Stimulated activated CD8-positive, alpha-beta memory T cell treated with anti-CD3 and anti-CD28 coated beads, Interleukin-2, amount 100 ng/mL, for 1 hour (primary cell): Measurements from ENCODE around the gene TMEM121B.
"Not testable (repeated sequence)": the region's sequence is repeated elsewhere in the genome, so short reads cannot be mapped to it uniquely, and the experiment has no call there.

Experiments used
- DNase-seq, 2 donors: peaks; one replicate each; pipeline ENCODE4 v3.0.0-alpha.2; 2020; ENCODE audit warnings: low read depth in 2 of 2

TMEM121B gene

GRCh38 chr22:17121233-17122195, at the start of gene TMEM121B:
Gene TMEM121B, minus strand, starts transcription at chr22:17121360. Its CDS starts 233 bp downstream, at chr22:17121127.
- no peak for DNase-seq

DNA sequence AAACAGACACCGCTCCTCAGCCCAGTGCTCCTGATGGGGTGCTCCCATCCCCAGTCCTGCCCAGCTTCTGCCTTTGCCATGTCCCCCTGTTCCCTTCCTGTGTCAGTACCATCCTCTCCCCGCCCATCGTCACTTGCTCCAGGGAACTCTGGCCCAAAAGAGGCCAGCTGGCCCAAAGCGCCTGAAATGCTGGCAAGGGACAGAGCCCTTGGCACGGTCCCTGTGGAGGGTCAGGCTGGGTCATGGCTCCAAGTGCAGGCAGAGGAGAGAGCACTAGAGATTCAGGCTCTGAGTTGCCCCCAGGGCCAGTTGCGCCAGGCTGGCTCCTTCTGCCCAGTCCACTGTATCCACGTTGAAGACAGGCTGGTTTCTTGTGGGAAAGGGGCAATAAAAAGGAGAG, 46.3 kb upstream of the TMEM121B start:
- no peak for DNase-seq

DNA sequence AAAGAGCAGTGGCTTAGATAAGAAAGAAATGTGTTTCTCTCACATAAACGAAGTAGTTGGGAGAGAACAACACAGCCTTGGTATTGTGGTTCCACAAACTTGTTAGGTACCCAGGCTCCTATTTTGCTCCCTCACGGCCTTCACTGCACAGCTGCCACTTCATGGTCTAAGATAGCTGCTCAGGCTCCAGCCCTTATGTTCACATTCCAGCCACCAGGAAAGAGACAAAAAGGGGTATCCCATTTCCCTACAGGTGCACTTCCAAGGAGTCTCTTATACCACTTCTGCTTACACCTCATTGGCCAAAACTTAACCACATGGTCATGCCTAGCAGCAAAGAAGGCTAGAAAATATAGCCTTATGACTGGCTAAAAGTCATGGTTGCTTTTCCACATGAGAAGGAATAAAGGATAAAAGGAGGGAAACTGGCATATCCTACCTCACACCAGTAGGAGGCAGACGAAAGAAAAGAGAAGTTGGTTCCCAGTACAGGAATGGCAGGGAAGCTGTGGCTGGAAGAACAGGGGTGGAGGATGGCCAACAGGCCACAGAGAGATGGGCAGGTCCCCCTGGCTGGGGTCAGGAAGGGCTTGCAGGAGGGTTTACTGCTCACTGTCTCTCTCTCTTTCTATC, 43.3 kb upstream of the TMEM121B start:
- DNase-seq: no peak

DNA sequence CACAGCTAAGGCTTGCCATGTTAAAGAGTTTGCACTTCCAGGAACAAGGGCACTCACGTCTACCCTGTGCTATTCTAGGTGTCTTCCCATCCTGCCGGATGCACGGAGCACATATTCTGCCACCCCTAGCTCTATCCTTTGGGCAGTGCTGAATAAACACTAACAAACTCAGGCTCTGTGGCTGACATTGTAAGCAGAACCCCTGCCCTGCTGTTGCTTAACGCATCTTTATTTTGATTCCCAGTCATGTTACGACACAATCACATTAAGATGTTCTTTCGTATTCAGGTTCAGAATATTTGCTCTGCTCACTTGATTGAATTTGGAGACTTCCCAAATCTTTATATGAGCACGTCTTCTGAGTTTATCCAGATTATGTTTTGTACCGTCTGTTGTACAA, 41.6 kb upstream of the TMEM121B start:
- no peak for DNase-seq

DNA sequence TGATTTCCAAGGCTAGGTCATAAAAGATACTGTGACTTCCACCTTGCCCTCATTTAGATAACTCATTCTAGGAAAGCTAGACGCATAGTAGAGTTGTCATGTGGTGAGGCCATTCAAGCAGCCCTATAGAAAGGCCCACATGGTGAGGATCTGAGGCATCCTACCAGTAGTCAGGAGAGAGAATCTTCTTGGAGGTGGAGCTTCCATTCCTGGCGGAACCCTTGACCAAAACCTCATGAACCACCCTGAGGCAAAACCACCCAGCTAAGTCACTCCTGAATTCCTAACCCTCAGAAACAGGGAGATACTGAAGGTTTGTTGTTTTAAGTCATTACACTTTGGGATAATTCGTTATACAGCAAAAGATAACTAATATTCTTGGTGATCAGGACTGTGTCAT, 40.8 kb upstream of the TMEM121B start:
- no peak for DNase-seq

- DNase-seq: no peak
Observed at GRCh38 chr22:17159504-17159951, 38.4 kb upstream of the TMEM121B start.

GRCh38 chr22:17158568-17159503, 37.7 kb upstream of the TMEM121B start, which contains the start of gene HDHD5:
Gene HDHD5, minus strand, starts transcription at chr22:17159277. Its CDS starts 26 bp downstream, at chr22:17159251.
- DNase-seq: peak; percentile 78 to 84

DNA sequence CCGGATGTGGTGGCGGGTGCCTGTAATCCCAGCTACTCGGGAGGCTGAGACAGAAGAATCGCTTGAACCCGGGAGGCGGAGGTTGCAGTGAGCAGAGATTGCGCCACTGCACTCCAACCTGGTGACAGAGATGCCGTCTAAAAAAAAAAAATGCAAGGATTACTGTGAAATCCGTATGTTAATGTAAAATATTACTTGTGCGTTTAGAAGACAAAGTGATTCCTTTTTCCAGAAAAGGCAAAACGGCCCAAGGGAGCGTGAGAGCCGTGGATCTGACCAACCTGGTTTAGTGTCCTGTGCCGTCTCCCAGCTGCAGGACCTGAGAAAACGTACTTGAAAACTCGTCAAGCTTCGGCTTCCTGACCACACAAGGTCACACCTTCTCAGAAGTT, 37.0 kb upstream of the TMEM121B start:
- no peak for DNase-seq

GRCh38 chr22:17157714-17158113, 36.6 kb upstream of the TMEM121B start:
- no peak for DNase-seq

- DNase-seq: no peak
Observed at GRCh38 chr22:17155941-17156340, 34.8 kb upstream of the TMEM121B start.

DNA sequence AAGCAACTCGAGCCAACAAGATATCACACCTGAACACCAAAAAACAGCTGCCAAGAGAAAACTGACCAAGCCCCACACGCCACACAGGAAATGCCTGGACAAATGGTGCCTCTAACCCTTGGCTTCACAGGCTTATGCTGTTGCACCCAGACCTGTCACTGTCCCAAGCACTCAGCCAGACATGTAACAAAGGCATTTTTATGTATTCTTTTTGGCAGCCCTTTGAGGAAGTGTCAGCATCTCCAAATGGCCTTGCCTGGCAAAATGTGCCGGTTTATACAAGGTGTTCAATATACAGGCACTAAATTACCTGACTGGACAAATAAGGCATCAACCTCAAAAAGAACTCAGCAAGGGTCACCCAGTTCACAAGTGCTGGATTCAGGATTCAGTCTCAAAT, 31.8 kb upstream of the TMEM121B start:
- DNase-seq: no peak

- no peak for DNase-seq
Observed at GRCh38 chr22:17152340-17152739, 31.2 kb upstream of the TMEM121B start.

DNA sequence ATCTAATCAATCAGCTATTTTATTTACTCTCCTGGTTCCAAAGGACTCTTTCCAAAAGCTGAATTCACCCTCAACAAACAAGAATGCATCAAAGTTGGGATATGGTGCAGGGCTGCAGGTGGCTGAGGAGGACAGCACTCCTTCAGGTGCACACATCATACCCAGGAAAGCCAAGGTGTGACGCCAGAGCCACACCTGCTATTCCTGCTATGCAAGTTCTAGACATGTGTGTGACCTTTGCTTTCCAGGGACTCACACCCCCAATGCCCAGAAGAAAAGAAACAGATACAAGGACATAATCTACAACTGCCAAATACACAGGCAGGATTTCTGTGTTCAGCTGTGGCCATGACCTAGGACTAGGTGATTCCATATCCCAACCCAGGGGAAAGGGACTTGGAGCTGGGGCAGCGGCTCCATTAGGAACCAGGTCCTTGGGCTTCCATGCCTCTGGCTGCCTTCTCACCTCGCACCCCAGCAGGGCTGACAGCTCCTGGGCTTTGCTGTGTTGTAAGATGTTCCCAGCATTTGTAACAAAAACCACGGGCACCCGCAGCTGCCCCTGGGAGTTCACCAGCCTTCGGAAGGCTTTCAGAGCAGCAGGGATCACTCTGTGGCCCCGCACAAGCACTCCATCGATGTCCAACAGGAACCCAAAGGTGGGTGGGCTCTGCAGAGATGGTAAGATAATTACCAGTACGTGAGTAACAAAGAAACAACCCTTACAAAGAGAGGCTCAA, 28.1 kb upstream of the TMEM121B start:
- DNase-seq: no peak

GRCh38 chr22:17147458-17147857, 26.3 kb upstream of the TMEM121B start:
- DNase-seq: not testable (repeated sequence)

GRCh38 chr22:17145021-17145680, 24.0 kb upstream of the TMEM121B start:
- DNase-seq: no peak

- DNase-seq: no peak
Observed at GRCh38 chr22:17143826-17144225, 22.7 kb upstream of the TMEM121B start.

- no peak for DNase-seq
Observed at GRCh38 chr22:17143101-17143500, 21.9 kb upstream of the TMEM121B start.

DNA sequence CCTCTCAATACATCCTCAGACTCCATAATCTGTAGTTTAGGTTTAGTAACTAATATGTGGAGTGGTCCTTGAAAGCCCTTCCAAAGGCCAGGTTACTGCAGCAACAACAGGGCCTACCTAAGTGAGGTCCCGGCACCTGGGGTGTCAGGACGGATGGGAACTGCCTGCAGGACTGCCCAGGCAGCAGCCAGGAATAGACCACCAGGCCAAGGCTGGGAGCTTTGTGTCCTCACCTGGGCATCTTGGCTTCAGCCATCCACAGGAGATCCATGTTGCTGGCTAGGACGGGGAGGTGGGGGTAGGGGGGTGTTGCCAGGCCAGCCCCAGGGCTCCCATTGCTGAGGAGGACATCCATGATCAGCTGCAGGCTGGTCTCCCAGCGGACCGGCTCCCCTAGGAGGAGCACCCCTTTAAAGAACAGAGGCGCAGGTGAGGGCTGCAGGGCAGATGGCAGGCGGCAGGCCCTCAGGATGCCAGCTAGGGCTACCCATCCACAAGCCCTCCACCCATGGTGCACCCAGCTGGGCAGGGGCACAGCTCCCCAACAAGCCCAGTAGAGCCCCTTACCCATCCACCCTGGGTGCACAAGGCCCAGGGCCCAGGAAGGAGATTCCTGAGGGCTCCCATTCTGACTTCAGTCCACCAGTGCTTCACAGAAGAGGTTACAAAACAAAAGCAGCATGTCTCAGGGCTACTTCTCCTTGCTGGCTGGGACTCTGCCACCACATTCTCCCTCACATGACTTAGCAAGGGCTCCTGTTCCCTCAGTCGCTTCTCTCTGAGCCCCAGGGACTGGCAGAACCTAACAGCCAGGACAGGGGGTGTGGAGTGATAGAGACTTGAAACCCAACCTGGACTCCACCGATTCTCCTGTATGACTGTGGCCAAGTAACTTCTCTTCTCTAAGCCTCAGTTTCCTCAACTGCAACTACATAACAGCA, 19.9 kb upstream of the TMEM121B start:
- no peak for DNase-seq

DNA sequence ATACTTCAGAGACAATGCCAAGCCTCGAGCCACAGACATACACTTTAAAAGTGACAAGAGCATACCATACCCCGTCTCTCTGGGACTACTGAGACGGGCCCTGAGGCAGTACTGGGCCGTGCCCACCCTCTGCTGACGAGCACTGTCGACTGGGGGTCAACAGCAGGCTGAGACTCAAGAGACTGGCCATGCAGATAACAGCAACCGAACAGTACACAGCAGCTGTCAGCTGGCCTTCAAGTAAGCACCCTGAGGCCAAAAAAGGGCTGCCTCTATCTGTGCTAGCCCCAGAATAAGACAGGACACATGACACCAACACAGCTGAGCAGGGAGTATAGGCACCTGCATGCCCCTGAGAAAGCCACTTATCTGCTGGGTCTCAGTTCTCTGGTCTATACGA, 18.9 kb upstream of the TMEM121B start:
- no peak for DNase-seq
